Adrenal gland (tissue), 5 donors: ENCODE data around the gene ANKRD1.
"Not testable (repeated sequence)": the region's sequence is repeated elsewhere in the genome, so short reads cannot be mapped to it uniquely, and the experiment has no call there.

Experiments
- POLR2A ChIP-seq, 2 donors: fragments of 450-650 bp; IDR thresholded peaks; one replicate each; pipeline ENCODE4 v1.6.1; 2017; ENCODE audit warnings: antibody characterized with exemption in 2 of 2, mild to moderate bottlenecking in 2 of 2, moderate library complexity in 1 of 2
- TF ChIP-seq, protein P1 (sequence below), 6 experiments: fragments of 450-650 bp in 4 of 6; fragments of 200-600 bp in 2 of 6; sonication (generic) in 1 of 6; IDR thresholded peaks; 1 replicate in 5 of 6; 2 replicates in 1 of 6; pipeline versions ENCODE4 v1.5.1 to v1.8.0; 2016 to 2021; ENCODE audit warnings: antibody characterized with exemption in 6 of 6, mild to moderate bottlenecking in 2 of 6, moderate library complexity in 1 of 6
- donor health status: DM: no; HTN: no; CAD: no.

DNA sequence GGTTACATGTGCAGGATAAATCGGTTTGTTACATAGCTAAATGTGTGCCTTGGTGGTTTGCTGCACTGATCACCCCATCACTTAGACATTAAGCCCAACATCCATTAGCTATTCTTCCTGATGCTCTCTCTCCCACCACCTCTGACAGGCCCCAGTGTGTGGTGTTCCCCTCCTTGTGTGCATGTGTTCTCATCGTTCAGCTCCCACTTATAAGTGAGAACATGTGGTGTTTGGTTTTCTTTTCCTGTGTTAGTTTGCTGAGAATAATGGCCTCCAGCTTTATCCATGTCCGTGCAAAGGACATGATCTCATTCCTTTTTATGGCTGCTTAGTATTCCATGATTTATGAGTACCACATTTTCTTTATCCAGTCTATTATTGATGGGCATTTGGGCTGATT lies 22.1 kb upstream of the ANKRD1 start:
- TF ChIP-seq, protein P1, sequence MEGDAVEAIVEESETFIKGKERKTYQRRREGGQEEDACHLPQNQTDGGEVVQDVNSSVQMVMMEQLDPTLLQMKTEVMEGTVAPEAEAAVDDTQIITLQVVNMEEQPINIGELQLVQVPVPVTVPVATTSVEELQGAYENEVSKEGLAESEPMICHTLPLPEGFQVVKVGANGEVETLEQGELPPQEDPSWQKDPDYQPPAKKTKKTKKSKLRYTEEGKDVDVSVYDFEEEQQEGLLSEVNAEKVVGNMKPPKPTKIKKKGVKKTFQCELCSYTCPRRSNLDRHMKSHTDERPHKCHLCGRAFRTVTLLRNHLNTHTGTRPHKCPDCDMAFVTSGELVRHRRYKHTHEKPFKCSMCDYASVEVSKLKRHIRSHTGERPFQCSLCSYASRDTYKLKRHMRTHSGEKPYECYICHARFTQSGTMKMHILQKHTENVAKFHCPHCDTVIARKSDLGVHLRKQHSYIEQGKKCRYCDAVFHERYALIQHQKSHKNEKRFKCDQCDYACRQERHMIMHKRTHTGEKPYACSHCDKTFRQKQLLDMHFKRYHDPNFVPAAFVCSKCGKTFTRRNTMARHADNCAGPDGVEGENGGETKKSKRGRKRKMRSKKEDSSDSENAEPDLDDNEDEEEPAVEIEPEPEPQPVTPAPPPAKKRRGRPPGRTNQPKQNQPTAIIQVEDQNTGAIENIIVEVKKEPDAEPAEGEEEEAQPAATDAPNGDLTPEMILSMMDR (IDR thresholded peaks at IDR 0.05) = not testable (repeated sequence)
- TF ChIP-seq POLR2A (IDR thresholded peaks at IDR 0.05) = not testable (repeated sequence)
